GM10248 (cell line): ENCODE measurements around the gene ARHGAP24.
"Not testable (repeated sequence)": the region's sequence is repeated elsewhere in the genome, so short reads cannot be mapped to it uniquely, and the experiment has no call there.

Source experiments
- CTCF ChIA-PET: fragments of 300-600 bp; sonication (Branson Sonifier 250); formaldehyde crosslinking; extraction: SDS; loops from one replicate; lab custom pipeline; 2021; ENCODE audit warnings: antibody characterized with exemption; lab: Yijun Ruan, JAX
- POLR2A ChIA-PET: fragments of 350-650 bp; sonication (Branson Sonifier 250); formaldehyde crosslinking; extraction: SDS; loops from one replicate; lab custom pipeline; 2020; ENCODE audit warnings: antibody characterized with exemption; lab: Yijun Ruan, JAX
- DNase-seq: peaks from one replicate; pipeline ENCODE4 v3.0.0; 2012; ENCODE audit errors: extremely low spot score
- TF ChIP-seq, protein P1 (sequence below): IDR thresholded peaks from 2 replicates; pipeline ENCODE4 v1.5.1; 2012; ENCODE audit warnings: mild to moderate bottlenecking, low read depth; ENCODE audit errors: extremely low read depth, missing control alignments, control extremely low read depth

ARHGAP24 gene

DNA sequence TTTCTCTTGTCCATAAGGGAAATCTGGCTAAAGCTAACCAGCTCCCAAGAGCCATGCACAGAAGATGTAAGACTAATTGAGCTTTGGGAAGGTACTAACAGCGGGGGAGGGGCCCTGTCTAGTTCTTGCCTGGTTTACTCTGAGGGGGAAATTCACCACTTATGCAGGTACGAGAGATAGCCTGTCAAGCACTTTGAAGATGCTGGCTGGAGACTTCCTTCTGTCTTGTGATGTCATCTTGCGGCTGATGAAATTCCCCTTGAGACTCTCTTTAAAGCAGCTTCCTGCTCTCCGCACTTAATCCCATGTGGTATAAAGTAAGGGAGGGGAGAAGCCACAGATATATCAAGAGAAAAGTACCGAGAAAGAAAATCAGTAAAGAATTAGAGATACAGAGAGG, 539.6 kb downstream of the ARHGAP24 start:
- POLR2A ChIA-PET = no interaction called here
- CTCF ChIA-PET = interaction anchor here (0.9 to 1.3 kb wide), 2 partner anchors 10 to 30 kb away, joined by 3 read pairs; no protein-coding TSS in a partner anchor
- TF ChIP-seq, protein P1, sequence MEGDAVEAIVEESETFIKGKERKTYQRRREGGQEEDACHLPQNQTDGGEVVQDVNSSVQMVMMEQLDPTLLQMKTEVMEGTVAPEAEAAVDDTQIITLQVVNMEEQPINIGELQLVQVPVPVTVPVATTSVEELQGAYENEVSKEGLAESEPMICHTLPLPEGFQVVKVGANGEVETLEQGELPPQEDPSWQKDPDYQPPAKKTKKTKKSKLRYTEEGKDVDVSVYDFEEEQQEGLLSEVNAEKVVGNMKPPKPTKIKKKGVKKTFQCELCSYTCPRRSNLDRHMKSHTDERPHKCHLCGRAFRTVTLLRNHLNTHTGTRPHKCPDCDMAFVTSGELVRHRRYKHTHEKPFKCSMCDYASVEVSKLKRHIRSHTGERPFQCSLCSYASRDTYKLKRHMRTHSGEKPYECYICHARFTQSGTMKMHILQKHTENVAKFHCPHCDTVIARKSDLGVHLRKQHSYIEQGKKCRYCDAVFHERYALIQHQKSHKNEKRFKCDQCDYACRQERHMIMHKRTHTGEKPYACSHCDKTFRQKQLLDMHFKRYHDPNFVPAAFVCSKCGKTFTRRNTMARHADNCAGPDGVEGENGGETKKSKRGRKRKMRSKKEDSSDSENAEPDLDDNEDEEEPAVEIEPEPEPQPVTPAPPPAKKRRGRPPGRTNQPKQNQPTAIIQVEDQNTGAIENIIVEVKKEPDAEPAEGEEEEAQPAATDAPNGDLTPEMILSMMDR = no peak
- DNase-seq = peak; percentile 25

DNA sequence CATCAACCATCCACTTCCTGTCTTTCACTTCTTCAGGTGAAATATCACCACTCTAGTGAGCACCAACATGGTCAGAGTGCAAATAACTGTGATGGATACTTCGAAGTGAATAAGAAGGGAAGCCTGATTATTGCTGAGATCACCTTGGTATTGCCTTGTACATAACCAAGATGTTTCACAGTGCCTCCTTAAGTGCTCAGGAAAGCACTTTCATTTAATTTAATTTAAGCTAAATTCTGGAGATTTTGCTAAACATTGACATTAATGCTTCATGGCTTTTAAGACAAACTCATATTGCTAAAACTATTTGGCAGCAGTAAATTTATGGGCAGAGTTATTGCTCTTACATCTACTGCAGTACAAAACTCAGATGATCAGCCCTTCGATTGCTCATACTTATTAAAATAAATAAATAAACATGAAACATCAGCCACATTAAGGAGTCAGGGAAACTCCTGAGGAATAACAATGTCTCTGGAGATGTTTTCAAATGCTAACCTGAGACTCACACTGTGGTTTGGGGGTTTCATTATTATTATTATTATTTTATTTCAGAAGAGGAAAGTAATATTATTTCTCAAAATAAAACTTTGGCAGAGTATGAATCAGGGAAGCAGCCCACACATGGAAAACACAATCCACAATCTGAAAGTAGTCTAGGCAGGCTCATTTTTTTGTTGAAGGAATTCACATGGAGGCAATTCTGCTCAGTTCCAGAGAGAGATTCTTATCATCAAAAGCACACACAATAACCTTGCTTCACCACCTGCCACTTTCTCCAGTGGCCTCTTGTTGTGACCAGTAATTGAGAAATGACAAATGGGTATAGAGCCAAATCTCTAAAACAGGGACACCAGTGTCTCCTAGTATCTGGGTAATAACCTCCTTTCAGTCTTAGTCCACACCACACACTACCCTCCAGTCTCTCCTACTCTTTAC, 540.7 kb downstream of the ARHGAP24 start:
- no peak for DNase-seq
- TF ChIP-seq, protein P1 = no peak
- POLR2A ChIA-PET = no interaction called here
- CTCF ChIA-PET = interaction anchor here (0.9 to 1.3 kb wide), 3 partner anchors 9 to 29 kb away, joined by 3 read pairs; no protein-coding TSS in a partner anchor

- no peak for DNase-seq
- ChIA-PET POLR2A (no interaction called here), CTCF (interaction anchor here (1.5 kb wide), 1 partner anchor 10 kb away, joined by 6 read pairs; no protein-coding TSS in a partner anchor)
- TF ChIP-seq, protein P1 = no peak
Measured at GRCh38 chr4:86019362-86019761, 544.4 kb downstream of the ARHGAP24 start.

GRCh38 chr4:86019906-86020305, 545.0 kb downstream of the ARHGAP24 start:
- ChIA-PET CTCF (interaction anchor here (1.5 kb wide), 1 partner anchor 10 kb away, joined by 6 read pairs; no protein-coding TSS in a partner anchor), POLR2A (no interaction called here)
- TF ChIP-seq, protein P1 = no peak
- no peak for DNase-seq

DNA sequence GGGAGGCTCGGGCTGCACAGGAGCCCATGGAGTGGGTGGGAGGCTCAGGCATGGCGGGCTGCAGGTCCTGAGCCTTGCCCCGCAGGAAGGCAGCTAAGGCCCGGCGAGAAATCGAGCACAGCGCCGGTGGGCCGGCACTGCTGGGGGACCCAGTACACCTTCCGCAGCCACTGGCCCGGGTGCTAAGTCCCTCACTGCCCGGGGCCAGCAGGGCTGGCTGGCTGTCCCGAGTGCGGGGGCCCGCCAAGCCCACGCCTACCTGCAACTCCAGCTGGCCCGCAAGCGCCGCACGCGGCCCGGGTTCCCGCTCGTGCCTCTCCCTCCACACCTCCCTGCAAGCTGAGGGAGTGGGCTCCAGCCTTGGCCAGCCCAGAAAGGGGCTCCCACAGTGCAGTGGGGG, 546.7 kb downstream of the ARHGAP24 start:
- POLR2A ChIA-PET, DNase-seq: not testable (repeated sequence)
- CTCF ChIA-PET = interaction anchor here (0.9 to 2.0 kb wide), 2 partner anchors 10 to 17 kb away, joined by 3 to 6 read pairs; no protein-coding TSS in a partner anchor

GRCh38 chr4:86026720-86027119, 551.8 kb downstream of the ARHGAP24 start:
- TF ChIP-seq, protein P1 = no peak
- ChIA-PET POLR2A (no interaction called here), CTCF (no interaction called here)
- DNase-seq = no peak

GRCh38 chr4:86031927-86032326, 557.0 kb downstream of the ARHGAP24 start:
- DNase-seq = no peak
- ChIA-PET POLR2A (no interaction called here), CTCF (interaction anchor here (1.0 to 2.7 kb wide), 3 partner anchors 9 to 18 kb away, joined by 3 to 6 read pairs (median 6); no protein-coding TSS in a partner anchor)
- TF ChIP-seq, protein P1 = no peak
